Right renal cortex interstitium (tissue), 3 donors: ENCODE measurements around the gene ERN2. TPM values are rescaled to one million over a fixed set of nuclear protein-coding genes. Genes with fewer than 3 reads are reported as not detected.
A peak's percentile ranks its signal among the peaks of the same experiment; 100 is the strongest.
"Not testable (repeated sequence)": the region's sequence is repeated elsewhere in the genome, so short reads cannot be mapped to it uniquely, and the experiment has no call there.

Experiments used
- DNase-seq, 3 donors: peaks; one replicate each; pipeline ENCODE4 v3.0.0-alpha.2; 2013; ENCODE audit warnings: low read depth in 3 of 3, low spot score in 2 of 3
- polyA plus RNA-seq, 3 donors: library from polyadenylated mRNA; unstranded; fragments of 120-200 nt; gene quantifications; one replicate each; pipeline ENCODE4 v1.2.1, GENCODE V29; 2013; ENCODE audit not compliant: insufficient read length in 3 of 3

The ERN2 gene
- polyA plus RNA-seq, 3 donors: 0.11 to 0.39 (median 0.27) TPM

GRCh38 chr16:23724096-23724784 lies 11.2 kb upstream of the ERN2 start:
- DNase-seq: no peak

GRCh38 chr16:23722613-23723240 lies 9.7 kb upstream of the ERN2 start:
- not testable (repeated sequence) for DNase-seq

GRCh38 chr16:23716484-23716883 lies 3.5 kb upstream of the ERN2 start:
- no peak for DNase-seq

GRCh38 chr16:23711785-23712184 lies 1.2 kb downstream of the ERN2 start:
- DNase-seq: no peak

- DNase-seq: no peak
Measured at GRCh38 chr16:23710504-23710903, 2.5 kb downstream of the ERN2 start.

GRCh38 chr16:23710008-23710407 lies 3.0 kb downstream of the ERN2 start:
- no peak for DNase-seq

- DNase-seq: no peak
Measured at GRCh38 chr16:23709536-23709935, 3.5 kb downstream of the ERN2 start.

- DNase-seq: no peak
Measured at GRCh38 chr16:23706439-23706838, 6.6 kb downstream of the ERN2 start.

GRCh38 chr16:23705517-23705902 lies 7.5 kb downstream of the ERN2 start:
- DNase-seq: no peak

GRCh38 chr16:23704772-23705516 lies 8.1 kb downstream of the ERN2 start:
- no peak for DNase-seq

- DNase-seq: no peak
Measured at GRCh38 chr16:23702951-23703350, 10.1 kb downstream of the ERN2 start.

GRCh38 chr16:23701045-23701444 lies 12.0 kb downstream of the ERN2 start:
- DNase-seq: no peak

GRCh38 chr16:23700509-23700908 lies 12.5 kb downstream of the ERN2 start:
- no peak for DNase-seq

- no peak for DNase-seq
Measured at GRCh38 chr16:23700093-23700492, 12.9 kb downstream of the ERN2 start.

- DNase-seq: no peak
Measured at GRCh38 chr16:23699100-23699499, 13.9 kb downstream of the ERN2 start.

GRCh38 chr16:23695756-23696155 lies 17.3 kb downstream of the ERN2 start:
- no peak for DNase-seq

- peak in 1 of 3 donors; percentile 40 for DNase-seq
Measured at GRCh38 chr16:23694644-23695373, 18.2 kb downstream of the ERN2 start.

GRCh38 chr16:23694265-23694643 lies 18.8 kb downstream of the ERN2 start:
- DNase-seq: no peak

GRCh38 chr16:23692190-23692837 lies 20.7 kb downstream of the ERN2 start:
- DNase-seq: no peak

- no peak for DNase-seq
Measured at GRCh38 chr16:23691483-23692189, 21.4 kb downstream of the ERN2 start.
